Neural cell (in vitro differentiated cells): ENCODE data around the gene ADIPOR2. TPM values are rescaled to one million over a fixed set of nuclear protein-coding genes. Genes with fewer than 3 reads are reported as not detected.

Experiments used
- H2AFZ ChIP-seq: fragments of 200-600, 300-800 bp; sonication (generic), shearing (Covaris generic); 2 replicates; pipeline ENCODE4 v1.6.0; 2014; ENCODE audit warnings: low read depth, mild to moderate bottlenecking, antibody characterized with exemption, low read length, moderate library complexity
- H3F3A ChIP-seq: fragments of 200-600 bp; shearing (Covaris generic); 2 replicates; pipeline ENCODE4 v1.6.1; 2016; ENCODE audit warnings: mild to moderate bottlenecking, moderate library complexity, mixed read lengths, antibody characterized with exemption, low read length; ENCODE audit not compliant: insufficient read depth, poor library complexity, severe bottlenecking
- H3K27ac ChIP-seq: fragments of 200-600, 300-800 bp; sonication (generic), shearing (Covaris generic); 2 replicates; pipeline ENCODE4 v1.5.1; 2014; ENCODE audit warnings: mild to moderate bottlenecking, low read length, moderate library complexity
- H3K27me3 ChIP-seq: fragments of 300-800, 200-600 bp; sonication (generic), shearing (Covaris generic); 2 replicates; pipeline ENCODE4 v1.6.0; 2014; ENCODE audit warnings: mild to moderate bottlenecking, low read depth, low read length, moderate library complexity; ENCODE audit not compliant: insufficient read depth
- H3K36me3 ChIP-seq: fragments of 300-800, 200-600 bp; sonication (generic), shearing (Covaris generic); 2 replicates; pipeline ENCODE4 v1.5.1; 2014; ENCODE audit warnings: mild to moderate bottlenecking, antibody characterized with exemption, low read length, moderate library complexity; ENCODE audit not compliant: insufficient read depth
- H3K4me2 ChIP-seq: fragments of 300-800, 200-600 bp; sonication (generic), shearing (Covaris generic); 2 replicates; pipeline ENCODE4 v1.6.0; 2014; ENCODE audit warnings: mild to moderate bottlenecking, low read length
- H3K4me3 ChIP-seq: fragments of 300-800, 200-600 bp; sonication (generic), shearing (Covaris generic); 2 replicates; pipeline ENCODE4 v1.5.1; 2014; ENCODE audit warnings: mild to moderate bottlenecking, low read length, moderate library complexity
- H3K79me2 ChIP-seq: fragments of 200-600 bp; shearing (Covaris generic); replicated peaks from 2 replicates; pipeline ENCODE4 v1.6.0; 2014; ENCODE audit warnings: mild to moderate bottlenecking, low read length, moderate library complexity; ENCODE audit not compliant: insufficient read depth
- H3K9ac ChIP-seq: fragments of 300-800, 200-600 bp; sonication (generic), shearing (Covaris generic); 2 replicates; pipeline ENCODE4 v1.6.1; 2016; ENCODE audit warnings: mild to moderate bottlenecking, low read length, mixed read lengths
- H3K9me2 ChIP-seq: fragments of 200-600 bp; shearing (Covaris generic); 2 replicates; pipeline ENCODE4 v1.6.1; 2016; ENCODE audit warnings: mild to moderate bottlenecking, low read length, mixed read lengths; ENCODE audit not compliant: insufficient read depth
- H3K9me3 ChIP-seq: fragments of 200-600, 300-800 bp; sonication (generic), shearing (Covaris generic); 2 replicates; pipeline ENCODE4 v1.6.1; 2016; ENCODE audit warnings: mild to moderate bottlenecking, mixed run types, low read length, moderate library complexity, mixed read lengths
- H4K20me1 ChIP-seq: fragments of 200-600 bp; shearing (Covaris generic); 2 replicates; pipeline ENCODE4 v1.6.1; 2016; ENCODE audit warnings: mild to moderate bottlenecking, mixed run types; ENCODE audit not compliant: insufficient read depth
- EP300 ChIP-seq: fragments of 450-650 bp; conservative IDR thresholded peaks from 2 replicates; pipeline ENCODE4 v1.6.1; 2014; ENCODE audit warnings: antibody characterized with exemption, mild to moderate bottlenecking, moderate library complexity; ENCODE audit not compliant: poor library complexity, severe bottlenecking
- EZH2 ChIP-seq: fragments of 200-600, 300-800 bp; shearing (Covaris generic), sonication (generic); IDR thresholded peaks from 2 replicates; pipeline ENCODE4 v1.6.1; 2014; ENCODE audit warnings: antibody characterized with exemption, low read length, borderline replicate concordance, mild to moderate bottlenecking; ENCODE audit not compliant: insufficient read depth, poor library complexity, severe bottlenecking
- MXI1 ChIP-seq: fragments of 450-650 bp; conservative IDR thresholded peaks from 2 replicates; pipeline ENCODE4 v1.6.1; 2014; ENCODE audit warnings: antibody characterized with exemption, mild to moderate bottlenecking; ENCODE audit not compliant: poor library complexity, severe bottlenecking
- POLR2AphosphoS5 ChIP-seq: IDR thresholded peaks from 2 replicates; pipeline ENCODE4 v1.6.1; 2012
- RAD21 ChIP-seq: fragments of 450-650 bp; conservative IDR thresholded peaks from 2 replicates; pipeline ENCODE4 v1.6.1; 2014; ENCODE audit warnings: antibody characterized with exemption, mild to moderate bottlenecking, moderate library complexity
- SMC3 ChIP-seq: fragments of 450-650 bp; conservative IDR thresholded peaks from 2 replicates; pipeline ENCODE4 v1.6.1; 2014; ENCODE audit warnings: antibody characterized with exemption, mild to moderate bottlenecking, moderate library complexity; ENCODE audit not compliant: poor library complexity
- TAF1 ChIP-seq: IDR thresholded peaks from 2 replicates; pipeline ENCODE4 v1.6.1; 2012; ENCODE audit warnings: low read depth
- polyA plus RNA-seq: library from polyadenylated mRNA; depleted of rRNA; stranded (reverse); fragments of >200 nt; gene quantifications from 2 replicates; pipeline ENCODE4 v1.2.3, GENCODE V29; 2014
- TF ChIP-seq, protein P1 (sequence below): IDR thresholded peaks from 2 replicates; pipeline ENCODE4 v1.6.1; 2012; ENCODE audit warnings: borderline replicate concordance
- TF ChIP-seq, protein P2 (sequence below): fragments of 450-650 bp; IDR thresholded peaks from 2 replicates; pipeline ENCODE4 v1.5.1; 2014; ENCODE audit warnings: antibody characterized with exemption, mild to moderate bottlenecking, moderate library complexity; ENCODE audit not compliant: poor library complexity, severe bottlenecking

ADIPOR2 gene
- polyA plus RNA-seq, 1 donor from 2014 or later: 18.5 TPM

DNA sequence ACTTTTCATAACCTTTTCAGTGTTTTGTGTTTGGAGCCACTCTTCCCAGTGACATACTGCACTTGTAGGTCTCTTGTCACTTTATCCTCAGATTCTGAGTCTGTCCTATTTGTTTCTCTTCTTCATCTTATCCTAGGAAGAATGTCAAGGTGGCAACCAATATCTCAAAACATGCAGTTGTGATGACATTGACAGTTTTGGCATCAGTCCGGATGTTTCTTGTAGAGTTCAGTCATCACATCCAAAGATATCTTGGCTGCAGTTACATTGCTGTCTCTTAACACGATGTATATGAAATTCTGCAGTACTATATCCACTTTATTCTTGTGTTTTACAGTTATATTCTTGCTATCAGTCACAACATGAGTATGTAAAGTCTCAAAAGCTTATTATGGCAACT lies 6.4 kb downstream of the ADIPOR2 start:
- Histone ChIP-seq H2AFZ (no peak overlapping the region), H3K4me3 (no peak overlapping the region), H3K4me2 (no peak overlapping the region), H3K79me2 (peaks cover 86% of the 10 kb centered on the region), H3K27me3 (no peaks in the 10 kb centered on the region), H3F3A (no peaks in the 10 kb centered on the region), H4K20me1 (no peaks in the 10 kb centered on the region), H3K9me2 (no peaks in the 10 kb centered on the region), H3K9me3 (no peaks in the 10 kb centered on the region), H3K27ac (no peak overlapping the region), H3K36me3 (no peaks in the 10 kb centered on the region), H3K9ac (no peak overlapping the region)
- no peak for TF ChIP-seq SMC3
- no peak for TF ChIP-seq EP300
- no peak for TF ChIP-seq EZH2
- TF ChIP-seq RAD21: no peak
- no peak for TF ChIP-seq MXI1
- TF ChIP-seq, protein P1, sequence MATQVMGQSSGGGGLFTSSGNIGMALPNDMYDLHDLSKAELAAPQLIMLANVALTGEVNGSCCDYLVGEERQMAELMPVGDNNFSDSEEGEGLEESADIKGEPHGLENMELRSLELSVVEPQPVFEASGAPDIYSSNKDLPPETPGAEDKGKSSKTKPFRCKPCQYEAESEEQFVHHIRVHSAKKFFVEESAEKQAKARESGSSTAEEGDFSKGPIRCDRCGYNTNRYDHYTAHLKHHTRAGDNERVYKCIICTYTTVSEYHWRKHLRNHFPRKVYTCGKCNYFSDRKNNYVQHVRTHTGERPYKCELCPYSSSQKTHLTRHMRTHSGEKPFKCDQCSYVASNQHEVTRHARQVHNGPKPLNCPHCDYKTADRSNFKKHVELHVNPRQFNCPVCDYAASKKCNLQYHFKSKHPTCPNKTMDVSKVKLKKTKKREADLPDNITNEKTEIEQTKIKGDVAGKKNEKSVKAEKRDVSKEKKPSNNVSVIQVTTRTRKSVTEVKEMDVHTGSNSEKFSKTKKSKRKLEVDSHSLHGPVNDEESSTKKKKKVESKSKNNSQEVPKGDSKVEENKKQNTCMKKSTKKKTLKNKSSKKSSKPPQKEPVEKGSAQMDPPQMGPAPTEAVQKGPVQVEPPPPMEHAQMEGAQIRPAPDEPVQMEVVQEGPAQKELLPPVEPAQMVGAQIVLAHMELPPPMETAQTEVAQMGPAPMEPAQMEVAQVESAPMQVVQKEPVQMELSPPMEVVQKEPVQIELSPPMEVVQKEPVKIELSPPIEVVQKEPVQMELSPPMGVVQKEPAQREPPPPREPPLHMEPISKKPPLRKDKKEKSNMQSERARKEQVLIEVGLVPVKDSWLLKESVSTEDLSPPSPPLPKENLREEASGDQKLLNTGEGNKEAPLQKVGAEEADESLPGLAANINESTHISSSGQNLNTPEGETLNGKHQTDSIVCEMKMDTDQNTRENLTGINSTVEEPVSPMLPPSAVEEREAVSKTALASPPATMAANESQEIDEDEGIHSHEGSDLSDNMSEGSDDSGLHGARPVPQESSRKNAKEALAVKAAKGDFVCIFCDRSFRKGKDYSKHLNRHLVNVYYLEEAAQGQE: no peak
- no peak for TF ChIP-seq TAF1

DNA sequence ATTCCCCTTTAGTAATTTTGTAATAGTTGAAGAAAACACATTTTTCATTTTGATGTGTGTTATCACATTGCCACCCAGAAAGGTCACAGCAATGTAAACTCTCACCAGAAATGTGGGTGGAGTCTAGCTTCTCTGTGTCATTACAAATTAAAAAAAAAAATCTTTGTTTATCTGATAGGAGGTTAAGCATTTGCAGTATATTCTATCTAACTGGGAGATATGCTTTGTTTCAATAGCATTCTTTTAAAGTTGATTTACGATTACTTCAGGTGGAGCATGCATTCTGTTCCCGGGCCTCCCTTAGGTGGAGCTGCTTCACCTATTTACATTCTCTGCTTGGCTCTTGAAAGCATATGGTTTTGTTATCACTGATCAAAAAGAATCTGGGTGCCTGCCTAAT lies 7.8 kb downstream of the ADIPOR2 start:
- H3K27ac ChIP-seq: no peak overlapping the region
- H4K20me1 ChIP-seq: no peaks in the 10 kb centered on the region
- H3K27me3 ChIP-seq: no peaks in the 10 kb centered on the region
- H3K4me3 ChIP-seq: no peak overlapping the region
- H3K9me2 ChIP-seq: no peaks in the 10 kb centered on the region
- H3F3A ChIP-seq: no peaks in the 10 kb centered on the region
- TF ChIP-seq EP300: no peak
- no peak for TF ChIP-seq POLR2AphosphoS5
- H3K79me2 ChIP-seq: peaks cover 83% of the 10 kb centered on the region
- no peaks in the 10 kb centered on the region for H3K9me3 ChIP-seq
- no peak overlapping the region for H3K4me2 ChIP-seq
- no peak overlapping the region for H2AFZ ChIP-seq
- H3K9ac ChIP-seq: no peak overlapping the region
- H3K36me3 ChIP-seq: no peaks in the 10 kb centered on the region

DNA sequence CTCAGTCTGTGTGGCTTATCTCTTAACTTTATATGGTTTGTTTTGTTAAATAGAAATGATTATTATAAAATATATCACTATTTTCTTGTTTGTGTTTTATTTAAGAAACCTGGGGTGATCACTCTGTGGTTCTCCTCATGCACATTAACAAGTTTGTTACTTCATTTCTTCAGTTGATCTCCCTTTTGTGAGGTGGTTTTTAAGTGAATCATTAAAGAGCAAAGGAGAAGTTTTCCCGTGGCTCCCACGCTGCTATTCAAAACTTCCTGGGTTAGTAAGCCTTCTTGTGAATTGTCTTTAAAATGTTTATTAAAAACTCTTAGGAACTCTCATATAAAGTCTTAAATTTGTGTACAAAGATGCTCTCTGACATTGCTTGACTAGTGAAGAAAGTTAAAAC lies 11.8 kb downstream of the ADIPOR2 start:
- H4K20me1 ChIP-seq: no peaks in the 10 kb centered on the region
- peaks cover 82% of the 10 kb centered on the region for H3K79me2 ChIP-seq
- H3K27me3 ChIP-seq: no peaks in the 10 kb centered on the region

More for the DNA sequence above, 11.8 kb downstream of the ADIPOR2 start:
- Histone ChIP-seq H3F3A (no peaks in the 10 kb centered on the region), H3K36me3 (no peaks in the 10 kb centered on the region), H3K9ac (no peak overlapping the region), H3K9me2 (no peaks in the 10 kb centered on the region), H3K4me2 (no peak overlapping the region), H3K9me3 (no peaks in the 10 kb centered on the region), H3K27ac (no peak overlapping the region), H2AFZ (no peak overlapping the region), H3K4me3 (no peak overlapping the region)
- TF ChIP-seq, protein P2, sequence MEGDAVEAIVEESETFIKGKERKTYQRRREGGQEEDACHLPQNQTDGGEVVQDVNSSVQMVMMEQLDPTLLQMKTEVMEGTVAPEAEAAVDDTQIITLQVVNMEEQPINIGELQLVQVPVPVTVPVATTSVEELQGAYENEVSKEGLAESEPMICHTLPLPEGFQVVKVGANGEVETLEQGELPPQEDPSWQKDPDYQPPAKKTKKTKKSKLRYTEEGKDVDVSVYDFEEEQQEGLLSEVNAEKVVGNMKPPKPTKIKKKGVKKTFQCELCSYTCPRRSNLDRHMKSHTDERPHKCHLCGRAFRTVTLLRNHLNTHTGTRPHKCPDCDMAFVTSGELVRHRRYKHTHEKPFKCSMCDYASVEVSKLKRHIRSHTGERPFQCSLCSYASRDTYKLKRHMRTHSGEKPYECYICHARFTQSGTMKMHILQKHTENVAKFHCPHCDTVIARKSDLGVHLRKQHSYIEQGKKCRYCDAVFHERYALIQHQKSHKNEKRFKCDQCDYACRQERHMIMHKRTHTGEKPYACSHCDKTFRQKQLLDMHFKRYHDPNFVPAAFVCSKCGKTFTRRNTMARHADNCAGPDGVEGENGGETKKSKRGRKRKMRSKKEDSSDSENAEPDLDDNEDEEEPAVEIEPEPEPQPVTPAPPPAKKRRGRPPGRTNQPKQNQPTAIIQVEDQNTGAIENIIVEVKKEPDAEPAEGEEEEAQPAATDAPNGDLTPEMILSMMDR: no peak
- TF ChIP-seq EZH2 (no peak), MXI1 (no peak), POLR2AphosphoS5 (no peak), SMC3 (no peak), TAF1 (no peak), EP300 (no peak), RAD21 (no peak)
- TF ChIP-seq, protein P1: no peak
